K562 (cell line): ENCODE results near the gene CD248. TPM values are rescaled to one million over a fixed set of nuclear protein-coding genes. Genes with fewer than 3 reads are reported as not detected.
A peak's percentile ranks its signal among the peaks of the same experiment; 100 is the strongest.

Experiments
- ARID3B ChIP-seq: fragments of 250-450 bp; sonication (Bioruptor Pico); IDR thresholded peaks from 2 replicates; pipeline ENCODE4 v1.4.0; 2020; ENCODE audit warnings: borderline replicate concordance
- CCNT2 ChIP-seq: IDR thresholded peaks from 2 replicates; pipeline ENCODE4 v1.6.1; 2011; ENCODE audit warnings: borderline replicate concordance, low read depth, mild to moderate bottlenecking, moderate library complexity, mixed read lengths, low read length; ENCODE audit not compliant: insufficient read length; ENCODE audit errors: extremely low read depth
- CLOCK ChIP-seq: fragments of 250-450 bp; sonication (Bioruptor Pico); IDR thresholded peaks from 2 replicates; pipeline ENCODE4 v1.4.0; 2020; ENCODE audit warnings: mild to moderate bottlenecking, moderate library complexity, borderline replicate concordance
- HCFC1 ChIP-seq: IDR thresholded peaks from 2 replicates; pipeline ENCODE4 v1.6.1; 2012; ENCODE audit warnings: low read depth, low read length, improper control_type of control experiment
- HDAC2 ChIP-seq: fragments of 450-650 bp; IDR thresholded peaks from 2 replicates; pipeline ENCODE4 v1.6.1; 2016; ENCODE audit warnings: mild to moderate bottlenecking
- RBBP5 ChIP-seq: fragments of 200-600 bp; sonication (generic); IDR thresholded peaks from 2 replicates; pipeline ENCODE4 v1.6.1; 2012; ENCODE audit warnings: borderline replicate concordance, mild to moderate bottlenecking, low read length, control low read depth, inconsistent platforms; ENCODE audit not compliant: insufficient read depth, poor library complexity, severe bottlenecking
- RFX7 ChIP-seq: fragments of 250-450 bp; sonication (Bioruptor Pico); IDR thresholded peaks from 2 replicates; pipeline ENCODE4 v1.5.1; 2021; ENCODE audit warnings: mild to moderate bottlenecking
- SMAD3 ChIP-seq: fragments of 450-650 bp; formaldehyde crosslinking; conservative IDR thresholded peaks from 2 replicates; pipeline ENCODE4 v1.4.0; 2020; ENCODE audit warnings: mild to moderate bottlenecking
- SMC3 ChIP-seq: conservative IDR thresholded peaks from 2 replicates; pipeline ENCODE4 v1.6.1; 2011; ENCODE audit warnings: low read depth, low read length, improper control_type of control experiment; ENCODE audit not compliant: insufficient read depth
- SREBF1 ChIP-seq: fragments of 150-350 bp; IDR thresholded peaks from 2 replicates; pipeline ENCODE4 v1.6.1; 2014; ENCODE audit warnings: antibody characterized with exemption, low read depth, low read length, borderline replicate concordance
- TCF15 ChIP-seq: fragments of 250-450 bp; sonication (Bioruptor Pico); IDR thresholded peaks from 2 replicates; pipeline ENCODE4 v1.8.0; 2022; ENCODE audit warnings: moderate library complexity, mild to moderate bottlenecking, inconsistent platforms
- TRIM24 ChIP-seq, 2 experiments: fragments of 450-650 bp; IDR thresholded peaks; 2 replicates each; pipeline ENCODE4 v1.6.1; 2016
- ZFP91 ChIP-seq: sonication (generic); formaldehyde crosslinking; IDR thresholded peaks from 2 replicates; pipeline ENCODE4 v1.8.0; 2022; ENCODE audit warnings: mild to moderate bottlenecking, missing genetic modification reagents
- ZNF146 ChIP-seq: IDR thresholded peaks from one replicate; pipeline ENCODE4 v1.6.1; 2018; ENCODE audit warnings: missing compliant biosample characterization; ENCODE audit not compliant: unreplicated experiment
- ZNF444 ChIP-seq: fragments of 250-450 bp; sonication (Bioruptor Pico); IDR thresholded peaks from 2 replicates; pipeline ENCODE4 v1.4.0; 2020; ENCODE audit warnings: mild to moderate bottlenecking, moderate library complexity
- ZNF57 ChIP-seq: fragments of 450-650 bp; formaldehyde crosslinking; IDR thresholded peaks from 2 replicates; pipeline ENCODE4 v1.4.0; 2020; ENCODE audit warnings: mild to moderate bottlenecking, moderate library complexity
- ZNF668 ChIP-seq: fragments of 250-450 bp; sonication (Bioruptor Pico); IDR thresholded peaks from 2 replicates; pipeline ENCODE4 v1.8.0; 2022; ENCODE audit warnings: mild to moderate bottlenecking, inconsistent platforms
- ZNF77 ChIP-seq: fragments of 250-450 bp; sonication (Bioruptor Pico); IDR thresholded peaks from 2 replicates; pipeline ENCODE4 v1.5.0; 2020
- polyA plus RNA-seq, 8 experiments: library from polyadenylated mRNA; depleted of rRNA in 4 of 8; stranded (reverse) in 5 of 8; unstranded in 3 of 8; fragments of >200 nt; fragmentation: Nextera tagmentation in 2 of 8; fragmentation: Illumina TruSeq in 1 of 8; extraction: Ambion mirVana in 2 of 8; extraction: Trizol in 1 of 8; gene quantifications; 2 replicates each; pipeline versions ENCODE4 v1.2.1 to v1.2.3, GENCODE V29; 2011 to 2014; ENCODE audit warnings: inconsistent platforms in 1 of 8, missing spikeins in 1 of 8
- total RNA-seq, 7 experiments: library from RNA; depleted of rRNA in 6 of 7; stranded (reverse); fragments of >200 nt in 6 of 7; fragmentation: Illumina TruSeq in 2 of 7; extraction: Trizol in 2 of 7; gene quantifications; 2 replicates each; pipeline versions ENCODE4 v1.2.1 to v1.2.3, GENCODE V29; 2011 to 2021; ENCODE audit warnings: low replicate concordance in 1 of 7

CD248 gene
- total and polyA plus RNA-seq, 9 of the 15 experiments (the other 6 are each of a cell fraction or from before 2014, with no cell fraction given), result 0.09 TPM; not detected in 8

- no peak for TF ChIP-seq ZNF57 (CRISPR knock-in tag)
- peak; percentile 34 for TF ChIP-seq CCNT2
- TF ChIP-seq ZNF668 (CRISPR knock-in tag), result no peak
- TF ChIP-seq ZNF146 (CRISPR knock-in tag), result no peak
- peak; percentile 26 for TF ChIP-seq RBBP5
- no peak for TF ChIP-seq ZNF77
- no peak for TF ChIP-seq ZFP91 (CRISPR knock-in tag)
- TF ChIP-seq HDAC2, result peak; percentile 93
- TF ChIP-seq ARID3B, result no peak
- no peak for TF ChIP-seq SREBF1
- peak in 1 of 2 experiments; percentile 55; a peak in 2 of 4 replicates for TF ChIP-seq TRIM24 (IDR thresholded peaks at IDR 0.05)
- TF ChIP-seq TCF15 (CRISPR knock-in tag), result no peak
- no peak for TF ChIP-seq SMAD3 (CRISPR knock-in tag)
- TF ChIP-seq CLOCK (CRISPR knock-in tag), result no peak
- no peak for TF ChIP-seq RFX7 (CRISPR knock-in tag)
- TF ChIP-seq SMC3, result peak; percentile 97
- TF ChIP-seq ZNF444 (CRISPR knock-in tag), result no peak
- no peak; the same call in 1 of the 2 replicates for TF ChIP-seq HCFC1
These were observed 4.8 kb downstream of the CD248 start (continued) for GRCh38 chr11:66311965-66312548.
